ENCODE results near the gene SEMA3B. TPM values are rescaled to one million over a fixed set of nuclear protein-coding genes. Genes with fewer than 3 reads are reported as not detected.

Gene SEMA3B
- total RNA-seq, 1 donor: 23.3 TPM

DNA sequence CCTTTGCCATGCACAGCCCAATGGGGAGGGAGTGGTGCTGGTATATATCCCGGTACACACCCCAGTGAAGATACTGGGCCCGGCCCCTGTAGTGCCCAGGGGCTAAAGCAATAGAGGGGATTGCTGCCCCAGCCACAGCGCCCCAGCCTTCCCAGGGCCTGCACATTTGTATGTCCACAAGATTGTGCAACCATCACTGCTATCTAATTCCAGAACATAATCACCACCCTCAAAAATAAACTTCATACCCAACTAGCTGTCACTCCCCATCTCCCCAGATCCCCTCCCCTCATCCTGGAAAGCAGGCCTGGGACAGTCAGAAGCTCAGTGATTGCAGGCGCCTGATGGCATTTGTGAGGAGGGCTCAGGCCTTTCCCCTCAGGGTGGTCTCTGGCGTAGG, 19.5 kb upstream of the SEMA3B start:
- no peak for DNase-seq (ENCODE audit: low read depth)
- H3K4me3 ChIP-seq (ENCODE audit: low read depth, low read length): no peak overlapping the region
- TF ChIP-seq, protein P1, sequence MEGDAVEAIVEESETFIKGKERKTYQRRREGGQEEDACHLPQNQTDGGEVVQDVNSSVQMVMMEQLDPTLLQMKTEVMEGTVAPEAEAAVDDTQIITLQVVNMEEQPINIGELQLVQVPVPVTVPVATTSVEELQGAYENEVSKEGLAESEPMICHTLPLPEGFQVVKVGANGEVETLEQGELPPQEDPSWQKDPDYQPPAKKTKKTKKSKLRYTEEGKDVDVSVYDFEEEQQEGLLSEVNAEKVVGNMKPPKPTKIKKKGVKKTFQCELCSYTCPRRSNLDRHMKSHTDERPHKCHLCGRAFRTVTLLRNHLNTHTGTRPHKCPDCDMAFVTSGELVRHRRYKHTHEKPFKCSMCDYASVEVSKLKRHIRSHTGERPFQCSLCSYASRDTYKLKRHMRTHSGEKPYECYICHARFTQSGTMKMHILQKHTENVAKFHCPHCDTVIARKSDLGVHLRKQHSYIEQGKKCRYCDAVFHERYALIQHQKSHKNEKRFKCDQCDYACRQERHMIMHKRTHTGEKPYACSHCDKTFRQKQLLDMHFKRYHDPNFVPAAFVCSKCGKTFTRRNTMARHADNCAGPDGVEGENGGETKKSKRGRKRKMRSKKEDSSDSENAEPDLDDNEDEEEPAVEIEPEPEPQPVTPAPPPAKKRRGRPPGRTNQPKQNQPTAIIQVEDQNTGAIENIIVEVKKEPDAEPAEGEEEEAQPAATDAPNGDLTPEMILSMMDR (IDR thresholded peaks at IDR 0.05; ENCODE audit: insufficient read depth, low read depth, low read length): no peak

DNA sequence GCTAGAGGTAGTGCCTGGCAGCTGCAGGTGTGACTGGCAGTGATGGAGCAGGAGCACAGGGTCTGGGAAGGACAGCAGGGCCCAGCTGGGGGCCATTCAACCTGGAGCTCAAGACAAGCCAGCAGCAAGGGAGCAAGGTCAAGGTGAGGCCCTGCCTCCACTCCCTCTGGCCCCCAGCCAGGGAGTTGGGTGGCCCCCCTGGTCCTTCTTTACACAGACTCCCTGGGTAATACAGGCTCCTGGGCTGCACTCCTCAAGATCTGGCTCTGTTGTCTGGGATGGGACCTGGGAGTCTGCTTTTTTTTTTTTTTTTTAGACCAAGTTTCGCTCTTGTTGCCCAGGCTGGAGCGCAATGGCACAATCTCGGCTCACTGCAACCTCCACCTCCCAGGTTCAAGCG, 18.4 kb upstream of the SEMA3B start:
- H3K4me3 ChIP-seq (ENCODE audit: low read depth, low read length): no peak overlapping the region
- no peak for DNase-seq (ENCODE audit: low read depth)
- TF ChIP-seq, protein P1 (IDR thresholded peaks at IDR 0.05; ENCODE audit: insufficient read depth, low read depth, low read length): no peak

DNA sequence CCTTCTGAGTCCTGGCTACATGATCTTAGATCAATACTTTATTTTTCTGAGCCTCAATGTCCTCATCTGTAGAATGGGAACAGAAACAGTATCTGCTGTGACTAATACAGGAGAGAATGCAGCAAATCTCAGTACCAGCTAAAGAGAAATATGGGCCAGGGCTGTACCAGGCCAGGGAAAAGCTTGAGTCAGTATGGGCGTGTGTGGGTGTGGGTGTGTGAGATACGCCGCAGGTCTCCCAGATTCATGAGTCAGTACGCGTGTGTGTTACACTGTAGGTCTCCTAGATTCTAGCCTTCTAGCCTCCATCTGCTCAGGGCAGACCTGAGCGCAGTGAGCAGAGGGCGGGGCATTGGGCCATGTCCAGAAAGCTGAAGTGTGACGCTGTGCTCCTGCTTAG, 17.7 kb upstream of the SEMA3B start:
- no peak overlapping the region for H3K4me3 ChIP-seq (ENCODE audit: low read depth, low read length)
- peak; percentile 71 for DNase-seq (ENCODE audit: low read depth)
- TF ChIP-seq, protein P1 (IDR thresholded peaks at IDR 0.05; ENCODE audit: insufficient read depth, low read depth, low read length): no peak

DNA sequence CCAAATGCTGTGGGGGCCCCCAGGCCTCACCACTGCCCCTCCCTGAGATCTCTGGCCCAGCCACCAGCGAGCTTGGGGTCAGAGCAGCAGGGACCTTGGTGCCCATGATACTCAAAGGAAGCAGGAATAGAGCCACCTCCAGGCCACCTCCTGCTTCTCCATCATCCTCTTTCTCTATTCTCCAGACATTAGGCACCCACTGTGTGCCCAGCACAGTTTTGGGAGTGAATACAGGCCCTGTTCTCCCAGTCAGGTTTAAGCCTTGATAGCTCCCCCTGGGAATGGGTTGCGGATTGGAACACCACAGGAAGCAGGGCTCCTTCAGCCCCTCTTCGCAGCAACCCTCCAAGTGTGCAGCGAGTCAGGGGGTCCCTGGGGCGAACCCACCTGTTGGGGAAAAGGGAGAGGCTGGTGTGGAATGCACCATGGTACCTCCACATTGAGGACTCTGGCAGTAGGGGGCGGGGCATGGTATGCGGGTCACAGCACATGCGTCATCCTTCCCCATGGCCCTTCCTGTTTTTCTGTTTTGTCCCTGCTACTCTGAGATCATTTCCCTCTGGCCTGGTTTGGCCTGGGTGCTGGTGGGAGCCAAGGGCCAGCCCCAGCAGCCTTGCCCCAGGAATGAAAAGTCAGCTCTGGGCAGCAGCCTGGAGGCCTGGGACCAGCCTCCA, 14.2 kb upstream of the SEMA3B start:
- H3K4me3 ChIP-seq (ENCODE audit: low read depth, low read length): no peak overlapping the region
- DNase-seq (ENCODE audit: low read depth): peak; percentile 42
- TF ChIP-seq, protein P1 (IDR thresholded peaks at IDR 0.05; ENCODE audit: insufficient read depth, low read depth, low read length): no peak

DNA sequence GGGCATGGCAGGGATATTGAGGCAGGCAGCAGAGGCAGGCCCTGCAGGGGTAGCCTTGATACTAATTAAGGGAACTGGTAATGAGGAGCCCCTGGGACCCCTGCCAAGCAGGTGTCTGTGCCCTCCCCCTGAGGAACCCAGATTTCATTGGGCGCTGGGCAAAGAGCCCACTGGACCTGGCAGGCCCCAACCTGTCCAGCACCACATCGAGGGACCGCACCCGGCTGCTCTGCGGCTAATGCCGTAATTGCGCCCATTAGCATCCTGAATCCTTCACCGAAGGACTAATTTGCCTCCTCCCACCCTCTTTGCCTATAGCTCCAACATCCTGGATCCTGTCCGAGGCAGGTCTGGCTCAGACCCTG, 13.7 kb upstream of the SEMA3B start:
- H3K4me3 ChIP-seq (ENCODE audit: low read depth, low read length): no peak overlapping the region
- TF ChIP-seq, protein P1 (IDR thresholded peaks at IDR 0.05; ENCODE audit: insufficient read depth, low read depth, low read length): no peak
- DNase-seq (ENCODE audit: low read depth): no peak

DNA sequence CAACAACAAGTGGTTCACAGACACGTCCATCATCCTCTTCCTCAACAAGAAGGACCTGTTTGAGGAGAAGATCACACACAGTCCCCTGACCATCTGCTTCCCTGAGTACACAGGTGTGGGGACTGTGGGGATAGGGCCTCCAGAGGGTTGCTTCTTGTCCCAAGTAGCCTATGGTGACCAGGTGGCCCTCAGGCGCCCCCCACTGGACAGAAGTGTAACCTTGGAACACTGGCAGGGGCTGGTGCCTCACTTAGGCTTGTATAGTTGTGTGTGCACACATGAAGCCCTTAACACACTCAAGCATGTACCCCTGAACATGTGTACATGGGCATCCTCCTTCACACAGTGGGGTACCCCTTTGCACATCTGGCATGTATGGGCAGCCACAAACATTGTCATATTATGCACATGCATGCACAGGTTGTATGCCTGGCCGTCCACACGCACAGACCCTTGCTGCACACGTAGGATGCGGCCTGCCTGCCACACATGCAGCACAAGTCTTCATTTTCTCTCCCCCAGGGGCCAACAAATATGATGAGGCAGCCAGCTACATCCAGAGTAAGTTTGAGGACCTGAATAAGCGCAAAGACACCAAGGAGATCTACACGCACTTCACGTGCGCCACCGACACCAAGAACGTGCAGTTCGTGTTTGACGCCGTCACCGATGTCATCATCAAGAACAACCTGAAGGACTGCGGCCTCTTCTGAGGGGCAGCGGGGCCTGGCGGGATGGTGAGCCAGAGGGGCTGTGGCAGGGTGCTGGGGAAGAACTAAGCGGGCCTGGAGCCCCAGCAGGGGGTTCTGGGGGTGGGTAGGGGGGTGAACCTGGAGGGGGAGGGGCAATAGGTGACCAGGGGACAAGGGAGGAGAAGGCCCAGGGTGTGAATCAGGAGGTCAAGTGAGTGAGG, 11.7 kb upstream of the SEMA3B start:
- DNase-seq (ENCODE audit: low read depth): peak; percentile 42
- TF ChIP-seq, protein P1 (IDR thresholded peaks at IDR 0.05; ENCODE audit: insufficient read depth, low read depth, low read length): peak; percentile 67

More for the DNA sequence above, 11.7 kb upstream of the SEMA3B start:
- no peak overlapping the region for H3K4me3 ChIP-seq (ENCODE audit: low read depth, low read length)

Data from fibroblast of villous mesenchyme (primary cell).